Left cardiac atrium (tissue), 4 donors: ENCODE measurements around the gene FRRS1. TPM values are rescaled to one million over a fixed set of nuclear protein-coding genes. Genes with fewer than 3 reads are reported as not detected.
A peak's percentile ranks its signal among the peaks of the same experiment; 100 is the strongest.
"Not testable (repeated sequence)": the region's sequence is repeated elsewhere in the genome, so short reads cannot be mapped to it uniquely, and the experiment has no call there.

Experiments
- ATAC-seq, 2 donors: fragments of 200-7000 bp; cut with Tn5 transposase; one replicate each; pipeline ENCODE4 v1.9.1; 2020; ENCODE audit warnings: mild to moderate bottlenecking in 2 of 2, moderate library complexity in 2 of 2
- DNase-seq: peaks from one replicate; pipeline ENCODE4 v3.0.0-alpha.2; 2020
- intact Hi-C, 2 donors: fragments of 100-400 bp; cut with DNase I; formaldehyde crosslinking; loops; one replicate each; pipeline versions ENCODE4 v1.14.1 to v1.15.1; 2022 to 2023
- long read RNA-seq: library from polyadenylated mRNA; unstranded; transcript quantifications from one replicate; pipeline ENCODE4 v2.0.0, GENCODE V29; 2021
- total RNA-seq, 2 donors: library from RNA; stranded (reverse); fragmentation: NEBNext Ultra II Directional; extraction: Animal tissue kit (Norgen Biotek cat#: 25700); gene quantifications; one replicate each; pipeline ENCODE4 v1.2.1, GENCODE V29; 2021
- donor health status: DM: no; HTN: yes; CAD: no.
- donor health status: DM: no; HTN: yes; CAD: no; lungs with severe emphysema.
- donor health status: DM: yes; HTN: yes; CAD: no.
- donor health status: Dilated cardiomyopathy.

The FRRS1 gene
- 1 to 10 TPM; 3.6 to 3.8 TPM for total RNA-seq
- long read RNA-seq, result 0 reads

GRCh38 chr1:99766378-99766800 is at the start of gene FRRS1:
FRRS1 (minus strand) TSS chr1:99766635; CDS start chr1:99748768, 17,867 bp downstream.
- intact Hi-C loops, result no loop called here
- ATAC-seq (peak; percentile 72 to 85), DNase-seq (peak; percentile 37)

- intact Hi-C loops, result loop anchor here (5.0 to 10.0 kb wide), 3 partner anchors 38 to 1050 kb away; partner anchors contain the start of gene AGL (in 1 of the 2)
- ATAC-seq (no peak), DNase-seq (no peak)
Observed at GRCh38 chr1:99814373-99814900, 48.0 kb upstream of the FRRS1 start.

- no peak for DNase-seq
- ATAC-seq, result no peak
- intact Hi-C loops, result loop anchor here (5.0 to 10.0 kb wide), 3 partner anchors 41 to 1053 kb away; partner anchors contain the start of gene AGL (in 1 of the 2)
Observed at GRCh38 chr1:99811747-99812146, 45.3 kb upstream of the FRRS1 start.

GRCh38 chr1:99811075-99811474 is 44.6 kb upstream of the FRRS1 start:
- no peak for DNase-seq
- no peak for ATAC-seq
- intact Hi-C loops, result loop anchor here (5.0 to 10.0 kb wide), 3 partner anchors 41 to 1054 kb away; partner anchors contain the start of gene AGL (in 1 of the 2)

GRCh38 chr1:99808391-99809115 is 42.1 kb upstream of the FRRS1 start:
- intact Hi-C loops, result loop anchor here in 1 of 2 donors (5.0 kb wide), 1 partner anchor 649 kb away; no protein-coding TSS in a partner anchor

GRCh38 chr1:99806882-99807281 is 40.4 kb upstream of the FRRS1 start:
- ATAC-seq (no peak), DNase-seq (no peak)
- intact Hi-C loops, result loop anchor here in 1 of 2 donors (5.0 kb wide), 1 partner anchor 650 kb away; no protein-coding TSS in a partner anchor

More at GRCh38 chr1:99808391-99809115, 42.1 kb upstream of the FRRS1 start:
- DNase-seq (no peak), ATAC-seq (peak; percentile 94 to 99)

GRCh38 chr1:99801584-99801983 is 35.1 kb upstream of the FRRS1 start:
- ATAC-seq (no peak), DNase-seq (no peak)
- intact Hi-C loops, result no loop called here

GRCh38 chr1:99793861-99794260 is 27.4 kb upstream of the FRRS1 start:
- DNase-seq, ATAC-seq, intact Hi-C loops: not testable (repeated sequence)

GRCh38 chr1:99789715-99790114 is 23.3 kb upstream of the FRRS1 start:
- intact Hi-C loops, result no loop called here
- ATAC-seq (no peak), DNase-seq (no peak)

- intact Hi-C loops, result no loop called here
- no peak for ATAC-seq
Observed at GRCh38 chr1:99788896-99789295, 22.5 kb upstream of the FRRS1 start.

GRCh38 chr1:99786751-99787501 is 20.5 kb upstream of the FRRS1 start:
- intact Hi-C loops, result no loop called here
- no peak for ATAC-seq
- DNase-seq, result no peak

More at GRCh38 chr1:99788896-99789295, 22.5 kb upstream of the FRRS1 start:
- no peak for DNase-seq

- no peak for ATAC-seq
- intact Hi-C loops, result no loop called here
- DNase-seq, result no peak
Observed at GRCh38 chr1:99784809-99785255, 18.4 kb upstream of the FRRS1 start.

- ATAC-seq, result peak; percentile 84 to 88
- no peak for DNase-seq
- intact Hi-C loops, result no loop called here
Observed at GRCh38 chr1:99784143-99784542, 17.7 kb upstream of the FRRS1 start.

- no peak for ATAC-seq
- DNase-seq, result no peak
Observed at GRCh38 chr1:99782920-99783319, 16.5 kb upstream of the FRRS1 start.

GRCh38 chr1:99782397-99782796 is 16.0 kb upstream of the FRRS1 start:
- ATAC-seq, result no peak
- intact Hi-C loops, result no loop called here
- DNase-seq, result no peak

More at GRCh38 chr1:99782920-99783319, 16.5 kb upstream of the FRRS1 start:
- intact Hi-C loops, result no loop called here

- DNase-seq (peak; percentile 31), ATAC-seq (peak; percentile 45 to 73)
- intact Hi-C loops, result no loop called here
Observed at GRCh38 chr1:99781798-99782197, 15.4 kb upstream of the FRRS1 start.

- intact Hi-C loops, result no loop called here
- ATAC-seq (no peak), DNase-seq (no peak)
Observed at GRCh38 chr1:99777752-99778151, 11.3 kb upstream of the FRRS1 start.

- intact Hi-C loops, result no loop called here
Observed at GRCh38 chr1:99776120-99776519, 9.7 kb upstream of the FRRS1 start.

GRCh38 chr1:99772809-99773208 is 6.4 kb upstream of the FRRS1 start:
- ATAC-seq (no peak), DNase-seq (no peak)
- intact Hi-C loops, result no loop called here

More at GRCh38 chr1:99776120-99776519, 9.7 kb upstream of the FRRS1 start:
- ATAC-seq (no peak), DNase-seq (no peak)
